ENCODE data around the gene BRI3BP.

- TF ChIP-seq CTCF (IDR thresholded peaks at IDR 0.05) (no peak), POLR2AphosphoS5 (IDR thresholded peaks at IDR 0.05) (no peak), POLR2A (IDR thresholded peaks at IDR 0.05) (no peak), EP300 (IDR thresholded peaks at IDR 0.05) (no peak)
Observed at GRCh38 chr12:125068391-125068790, 74.9 kb downstream of the BRI3BP start.
